GM12891 (cell line): ENCODE measurements around the gene LAMB4.

Experiments used
- POLR2A ChIP-seq: IDR thresholded peaks from 2 replicates; pipeline ENCODE4 v1.6.1; 2011; ENCODE audit warnings: low read depth, low read length, control low read depth
- POLR2AphosphoS5 ChIP-seq: IDR thresholded peaks from 2 replicates; pipeline ENCODE4 v1.6.1; 2011; ENCODE audit warnings: low read depth, low read length, control low read depth
- POU2F2 ChIP-seq: IDR thresholded peaks from 2 replicates; pipeline ENCODE4 v1.6.1; 2011; ENCODE audit warnings: low read depth, mild to moderate bottlenecking, control low read depth, low read length, moderate library complexity
- SPI1 ChIP-seq: IDR thresholded peaks from 2 replicates; pipeline ENCODE4 v1.6.1; 2011; ENCODE audit warnings: low read depth, low read length, control low read depth
- TAF1 ChIP-seq: IDR thresholded peaks from 2 replicates; pipeline ENCODE4 v1.6.1; 2011; ENCODE audit warnings: low read depth, low read length, control low read depth

DNA sequence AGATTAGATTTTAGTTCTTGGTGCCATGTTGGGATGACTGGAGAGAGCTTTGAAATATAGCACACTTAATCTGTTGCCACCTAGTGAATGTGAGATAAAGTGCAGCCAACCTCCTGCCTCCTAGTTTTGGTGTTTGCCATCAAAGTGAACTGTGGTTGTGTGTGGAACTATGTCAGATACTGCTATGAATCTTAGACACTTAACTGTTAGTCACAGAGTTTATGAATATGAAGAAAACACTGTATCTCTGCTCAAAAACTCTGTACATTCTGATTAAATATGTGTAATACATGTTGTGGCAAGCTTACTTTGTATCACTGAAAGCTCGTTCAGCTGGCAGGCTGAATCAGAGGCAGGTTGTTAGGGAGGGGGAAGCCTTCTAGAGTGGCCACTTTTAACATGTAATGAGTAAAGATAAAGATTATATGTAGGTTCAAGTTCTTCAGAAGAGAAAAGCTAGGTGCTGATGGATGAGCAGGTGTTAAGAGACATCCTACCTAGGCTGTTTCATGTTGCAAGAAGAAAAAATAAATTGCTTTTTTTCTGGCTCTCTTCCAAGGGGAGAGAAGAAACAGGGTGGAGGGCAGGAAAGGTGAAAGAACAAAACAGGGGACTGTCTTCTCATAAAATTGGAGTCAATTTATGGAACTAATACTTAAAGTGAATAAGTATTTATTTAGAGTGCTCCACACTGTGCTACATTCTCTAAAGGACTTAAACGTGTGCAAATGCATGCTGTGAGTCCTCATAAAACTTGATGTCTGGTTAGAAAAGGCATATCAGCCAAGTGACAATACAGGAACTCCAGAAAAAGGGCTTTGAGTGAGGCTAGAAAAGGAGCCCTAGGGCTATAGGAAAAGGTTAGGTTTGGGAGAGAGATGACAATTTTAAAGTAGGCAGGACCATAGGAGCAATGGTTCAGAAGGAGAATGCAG lies 113.1 kb downstream of the LAMB4 start:
- TF ChIP-seq POLR2A, result no peak
- no peak for TF ChIP-seq SPI1
- TF ChIP-seq POLR2AphosphoS5, result no peak
- TF ChIP-seq TAF1, result no peak
- TF ChIP-seq POU2F2, result no peak
